ENCODE data around the gene LMF1. TPM values are rescaled to one million over a fixed set of nuclear protein-coding genes. Genes with fewer than 3 reads are reported as not detected.
"Not testable (repeated sequence)": the region's sequence is repeated elsewhere in the genome, so short reads cannot be mapped to it uniquely, and the experiment has no call there.

Gene LMF1
- total RNA-seq, 1 experiment from 2014 or later = 12.2 TPM

DNA sequence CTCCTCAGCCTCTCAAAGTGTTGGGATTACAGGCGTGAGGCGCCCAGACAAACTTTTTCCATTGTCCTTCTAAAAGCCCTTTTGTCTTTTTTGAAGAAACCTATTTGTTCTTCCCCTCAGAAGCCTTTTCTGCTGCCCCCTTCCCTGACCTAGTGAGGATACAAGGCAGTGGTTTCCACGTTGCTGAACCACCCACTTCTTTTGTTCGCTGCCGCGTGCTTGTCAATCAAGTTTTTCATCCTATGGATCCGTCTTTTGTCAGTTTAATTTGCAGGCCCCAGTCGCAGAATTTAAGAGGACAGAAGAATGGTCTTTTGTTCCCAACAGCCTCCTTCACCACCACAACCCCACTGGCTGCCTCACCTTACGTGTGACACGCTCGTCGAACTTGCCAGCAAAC lies 150.0 kb downstream of the LMF1 start:
- H3K27me3 ChIP-seq (ENCODE audit: low read length) = no peaks in the 10 kb centered on the region
- DNase-seq = no peak
- H3K79me2 ChIP-seq (ENCODE audit: low read length) = no peaks in the 10 kb centered on the region
- H3K4me1 ChIP-seq (ENCODE audit: low read length) = no peaks in the 10 kb centered on the region
- no peaks in the 10 kb centered on the region for H3K36me3 ChIP-seq (ENCODE audit: insufficient read depth, low read length)
- H3K9ac ChIP-seq (ENCODE audit: low read length) = no peak overlapping the region
- H3K9me3 ChIP-seq (ENCODE audit: low read length) = no peaks in the 10 kb centered on the region
- no peak overlapping the region for H3K27ac ChIP-seq (ENCODE audit: low read length)
- no peak overlapping the region for H2AFZ ChIP-seq (ENCODE audit: low read length)
- no peaks in the 10 kb centered on the region for H4K20me1 ChIP-seq (ENCODE audit: insufficient read depth, low read depth, low read length)
- H3K4me2 ChIP-seq (ENCODE audit: low read depth, low read length, poor library complexity, severe bottlenecking) = no peak overlapping the region
- no peak overlapping the region for H3K4me3 ChIP-seq (ENCODE audit: low read length)
- no peaks in the 10 kb centered on the region for H3K9me2 ChIP-seq (replicated peaks; ENCODE audit: insufficient read depth, low read length)

DNA sequence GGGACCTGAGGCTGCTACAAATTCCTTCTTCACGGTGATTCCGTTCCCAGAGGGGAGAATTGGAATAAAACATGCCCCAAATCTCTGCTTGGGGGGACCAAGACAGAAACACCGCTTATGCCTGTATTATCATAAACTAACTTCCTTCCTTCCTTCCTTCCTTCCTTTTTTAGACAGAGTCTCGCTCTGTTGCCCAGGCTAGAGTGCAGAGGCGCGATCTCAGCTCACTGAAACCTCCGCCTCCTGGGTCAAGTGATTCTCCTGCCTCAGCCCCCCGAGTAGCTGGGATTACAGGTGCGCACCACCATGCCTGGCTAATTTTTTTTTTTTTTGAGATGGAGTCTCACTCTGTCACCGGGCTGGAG lies 150.8 kb downstream of the LMF1 start:
- not testable (repeated sequence) for DNase-seq; H3K9me2 ChIP-seq (replicated peaks; ENCODE audit: insufficient read depth, low read length); H3K36me3 ChIP-seq (ENCODE audit: insufficient read depth, low read length); H3K27me3 ChIP-seq (ENCODE audit: low read length); H3K4me2 ChIP-seq (ENCODE audit: low read depth, low read length, poor library complexity, severe bottlenecking); H3K4me3 ChIP-seq (ENCODE audit: low read length); H3K9ac ChIP-seq (ENCODE audit: low read length); H3K4me1 ChIP-seq (ENCODE audit: low read length); H2AFZ ChIP-seq (ENCODE audit: low read length); H3K9me3 ChIP-seq (ENCODE audit: low read length); H3K27ac ChIP-seq (ENCODE audit: low read length); H4K20me1 ChIP-seq (ENCODE audit: insufficient read depth, low read depth, low read length); H3K79me2 ChIP-seq (ENCODE audit: low read length)

DNA sequence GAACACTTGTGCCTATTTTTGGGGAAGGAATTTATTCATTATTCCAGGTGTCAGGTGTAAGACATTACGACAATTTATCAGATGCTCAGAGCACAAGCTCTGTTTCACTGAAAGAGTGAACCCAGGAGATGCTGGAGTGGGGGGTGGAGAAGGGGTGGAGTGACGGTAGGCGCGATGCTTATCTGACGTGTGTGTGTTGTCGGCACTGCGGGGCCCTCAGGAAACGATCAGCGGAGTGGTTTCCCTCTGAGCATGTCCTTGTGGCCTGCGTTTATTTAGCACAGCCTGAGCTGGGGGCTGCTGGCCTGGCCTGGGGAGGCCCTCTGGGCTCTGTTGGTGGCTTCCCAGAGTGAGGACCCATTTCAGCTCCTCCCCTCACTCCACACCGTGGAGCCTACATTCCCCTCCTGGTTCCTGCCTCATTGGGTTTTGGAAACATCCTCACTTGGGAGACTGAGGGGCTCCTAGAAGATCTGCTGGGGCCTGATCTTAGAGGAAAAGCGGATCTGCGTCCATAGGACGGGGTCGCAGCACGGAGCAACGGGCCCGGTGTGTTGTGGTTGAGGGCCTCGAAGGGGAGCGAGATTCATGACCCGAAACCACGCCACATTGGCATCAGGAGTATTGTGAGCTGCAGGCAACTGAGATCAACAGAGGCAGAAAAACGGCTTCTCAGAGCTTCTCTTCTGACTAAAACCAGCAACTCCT lies 151.3 kb downstream of the LMF1 start:
- Histone ChIP-seq H3K4me3 (ENCODE audit: low read length) (no peak overlapping the region), H3K9ac (ENCODE audit: low read length) (no peak overlapping the region), H4K20me1 (ENCODE audit: insufficient read depth, low read depth, low read length) (no peaks in the 10 kb centered on the region), H2AFZ (ENCODE audit: low read length) (no peak overlapping the region), H3K36me3 (ENCODE audit: insufficient read depth, low read length) (no peaks in the 10 kb centered on the region), H3K9me3 (ENCODE audit: low read length) (no peaks in the 10 kb centered on the region), H3K27me3 (ENCODE audit: low read length) (no peaks in the 10 kb centered on the region), H3K4me1 (ENCODE audit: low read length) (no peaks in the 10 kb centered on the region), H3K27ac (ENCODE audit: low read length) (no peak overlapping the region), H3K9me2 (replicated peaks; ENCODE audit: insufficient read depth, low read length) (no peaks in the 10 kb centered on the region), H3K79me2 (ENCODE audit: low read length) (no peaks in the 10 kb centered on the region), H3K4me2 (ENCODE audit: low read depth, low read length, poor library complexity, severe bottlenecking) (no peak overlapping the region)
- DNase-seq = no peak

DNA sequence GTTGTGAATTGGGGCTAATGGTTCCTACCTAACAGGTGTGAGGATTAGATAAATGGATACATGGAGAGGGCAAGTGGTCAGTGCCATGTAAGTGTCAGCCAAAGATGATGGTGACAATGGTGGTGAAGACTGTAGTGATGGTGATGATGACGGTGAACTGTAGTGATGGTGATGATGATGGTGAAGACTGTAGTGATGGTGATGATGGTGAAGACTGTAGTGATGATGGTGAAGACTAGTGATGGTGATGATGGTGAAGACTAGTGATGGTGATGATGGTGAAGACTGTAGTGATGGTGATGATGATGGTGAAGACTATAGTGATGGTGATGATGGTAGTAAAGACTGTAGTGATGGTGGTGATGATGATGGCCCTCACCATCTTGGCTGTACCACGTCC lies 152.2 kb downstream of the LMF1 start:
- Histone ChIP-seq H3K4me3 (ENCODE audit: low read length) (no peak overlapping the region), H3K36me3 (ENCODE audit: insufficient read depth, low read length) (no peaks in the 10 kb centered on the region), H3K9me3 (ENCODE audit: low read length) (no peaks in the 10 kb centered on the region), H2AFZ (ENCODE audit: low read length) (no peak overlapping the region), H3K9ac (ENCODE audit: low read length) (no peak overlapping the region), H4K20me1 (ENCODE audit: insufficient read depth, low read depth, low read length) (no peaks in the 10 kb centered on the region), H3K9me2 (replicated peaks; ENCODE audit: insufficient read depth, low read length) (no peaks in the 10 kb centered on the region), H3K4me1 (ENCODE audit: low read length) (no peaks in the 10 kb centered on the region), H3K27ac (ENCODE audit: low read length) (no peak overlapping the region), H3K4me2 (ENCODE audit: low read depth, low read length, poor library complexity, severe bottlenecking) (no peak overlapping the region), H3K27me3 (ENCODE audit: low read length) (no peaks in the 10 kb centered on the region), H3K79me2 (ENCODE audit: low read length) (no peaks in the 10 kb centered on the region)
- DNase-seq = no peak

DNA sequence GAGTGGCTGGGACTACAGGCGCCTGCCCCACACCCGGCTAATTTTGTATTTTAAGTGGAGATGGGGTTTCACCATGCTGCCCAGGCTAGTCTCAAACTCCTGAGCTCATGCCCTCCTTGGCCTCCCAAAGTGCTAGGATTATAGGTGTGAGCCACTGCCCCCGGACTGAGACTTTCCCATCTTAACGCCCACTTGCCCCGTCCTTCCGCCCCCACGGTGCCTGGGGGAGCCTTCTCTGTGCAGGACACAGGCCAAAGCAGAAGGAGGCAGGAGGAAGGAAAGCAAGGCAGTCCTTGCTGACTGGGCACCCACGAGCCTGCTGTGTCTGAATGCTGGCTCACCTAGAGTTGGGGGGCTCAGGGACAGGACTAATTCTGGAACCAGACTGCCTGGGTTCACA lies 152.7 kb downstream of the LMF1 start:
- no peaks in the 10 kb centered on the region for H3K4me1 ChIP-seq (ENCODE audit: low read length)
- no peak overlapping the region for H2AFZ ChIP-seq (ENCODE audit: low read length)
- no peaks in the 10 kb centered on the region for H3K9me2 ChIP-seq (replicated peaks; ENCODE audit: insufficient read depth, low read length)
- no peak overlapping the region for H3K9ac ChIP-seq (ENCODE audit: low read length)
- H3K4me3 ChIP-seq (ENCODE audit: low read length) = no peak overlapping the region
- DNase-seq = no peak
- H3K4me2 ChIP-seq (ENCODE audit: low read depth, low read length, poor library complexity, severe bottlenecking) = no peak overlapping the region
- no peaks in the 10 kb centered on the region for H3K9me3 ChIP-seq (ENCODE audit: low read length)
- H3K79me2 ChIP-seq (ENCODE audit: low read length) = no peaks in the 10 kb centered on the region
- no peak overlapping the region for H3K27ac ChIP-seq (ENCODE audit: low read length)
- H3K36me3 ChIP-seq (ENCODE audit: insufficient read depth, low read length) = no peaks in the 10 kb centered on the region
- H3K27me3 ChIP-seq (ENCODE audit: low read length) = no peaks in the 10 kb centered on the region
- no peaks in the 10 kb centered on the region for H4K20me1 ChIP-seq (ENCODE audit: insufficient read depth, low read depth, low read length)

DNA sequence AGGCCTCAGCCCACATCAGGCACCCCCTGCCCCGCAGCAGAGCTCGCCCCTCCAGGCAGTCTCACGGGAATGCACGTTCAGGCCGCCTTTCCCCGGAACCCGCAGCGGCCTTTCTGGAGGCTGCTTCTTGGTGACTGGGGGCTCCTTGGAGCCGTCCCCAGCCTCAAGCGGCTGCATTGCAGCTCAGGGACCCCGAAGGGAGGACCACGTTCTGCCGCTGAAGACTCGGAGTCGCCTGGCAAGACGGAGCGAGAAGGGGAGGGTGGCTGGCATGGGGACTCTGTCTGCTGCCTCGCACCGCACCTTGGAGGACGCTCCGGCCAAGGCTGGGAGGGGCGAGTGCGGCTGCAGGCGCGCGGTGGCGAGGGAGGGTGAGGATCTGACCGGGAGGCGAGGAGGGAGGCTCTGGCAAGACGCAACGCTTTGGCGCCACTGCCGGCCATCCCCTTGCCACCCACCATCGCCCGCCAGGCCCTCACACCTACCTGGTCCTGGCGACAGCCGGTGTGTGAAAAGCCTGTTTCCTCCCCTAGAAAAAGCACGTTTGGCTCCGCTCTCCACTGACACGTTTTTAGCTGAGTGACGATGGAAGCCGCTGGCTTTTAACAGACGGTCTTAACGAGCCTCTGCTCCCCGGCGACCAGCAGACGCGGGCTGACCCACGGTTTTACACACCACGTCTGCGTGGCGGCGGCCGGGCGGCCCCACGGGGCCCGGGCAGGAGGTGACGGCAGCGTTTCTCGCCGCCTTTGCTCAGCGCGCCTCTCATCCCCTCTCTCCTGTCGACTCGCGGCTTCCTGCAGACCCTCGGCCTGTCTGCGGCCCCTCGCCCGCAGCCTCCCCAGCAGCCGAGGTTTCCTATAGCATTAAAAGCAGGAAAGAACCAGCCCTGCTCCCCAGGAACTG lies 153.5 kb downstream of the LMF1 start:
- Histone ChIP-seq H3K4me2 (ENCODE audit: low read depth, low read length, poor library complexity, severe bottlenecking) (no peak overlapping the region), H3K27me3 (ENCODE audit: low read length) (no peaks in the 10 kb centered on the region), H3K27ac (ENCODE audit: low read length) (no peak overlapping the region), H3K4me1 (ENCODE audit: low read length) (no peaks in the 10 kb centered on the region), H4K20me1 (ENCODE audit: insufficient read depth, low read depth, low read length) (no peaks in the 10 kb centered on the region), H3K79me2 (ENCODE audit: low read length) (no peaks in the 10 kb centered on the region), H3K36me3 (ENCODE audit: insufficient read depth, low read length) (no peaks in the 10 kb centered on the region), H3K4me3 (ENCODE audit: low read length) (no peak overlapping the region), H2AFZ (ENCODE audit: low read length) (no peak overlapping the region), H3K9me3 (ENCODE audit: low read length) (no peaks in the 10 kb centered on the region), H3K9ac (ENCODE audit: low read length) (no peak overlapping the region), H3K9me2 (replicated peaks; ENCODE audit: insufficient read depth, low read length) (no peaks in the 10 kb centered on the region)
- no peak for DNase-seq

DNA sequence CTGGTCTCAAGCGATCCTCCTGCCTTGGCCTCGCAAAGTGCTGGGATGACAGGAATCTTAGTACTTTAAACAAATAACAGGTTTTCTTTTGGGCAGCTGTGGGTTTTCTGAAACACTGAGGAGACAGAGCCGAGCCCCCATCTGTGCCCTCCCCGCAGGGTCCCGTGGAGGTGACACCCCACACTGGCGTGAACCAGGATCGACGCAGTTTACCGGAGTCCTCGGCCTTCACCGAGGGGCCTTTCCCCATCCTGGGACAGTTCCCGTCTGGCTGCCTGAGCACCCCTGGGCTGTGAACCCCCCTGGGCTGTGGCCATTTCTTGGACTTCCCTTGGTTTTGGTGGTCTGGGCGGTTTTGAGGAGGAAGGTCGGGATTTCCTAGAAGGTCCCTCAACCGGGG lies 154.9 kb downstream of the LMF1 start:
- no peaks in the 10 kb centered on the region for H3K79me2 ChIP-seq (ENCODE audit: low read length)
- no peaks in the 10 kb centered on the region for H3K9me3 ChIP-seq (ENCODE audit: low read length)
- no peaks in the 10 kb centered on the region for H3K36me3 ChIP-seq (ENCODE audit: insufficient read depth, low read length)
- no peak overlapping the region for H3K4me2 ChIP-seq (ENCODE audit: low read depth, low read length, poor library complexity, severe bottlenecking)
- no peaks in the 10 kb centered on the region for H4K20me1 ChIP-seq (ENCODE audit: insufficient read depth, low read depth, low read length)
- no peak for DNase-seq
- no peaks in the 10 kb centered on the region for H3K9me2 ChIP-seq (replicated peaks; ENCODE audit: insufficient read depth, low read length)
- H3K4me3 ChIP-seq (ENCODE audit: low read length) = no peak overlapping the region
- no peak overlapping the region for H3K9ac ChIP-seq (ENCODE audit: low read length)
- H3K27ac ChIP-seq (ENCODE audit: low read length) = no peak overlapping the region
- H3K4me1 ChIP-seq (ENCODE audit: low read length) = peaks cover 3% of the 10 kb centered on the region; the same call in 1 of the 2 replicates
- H2AFZ ChIP-seq (ENCODE audit: low read length) = no peak overlapping the region
- H3K27me3 ChIP-seq (ENCODE audit: low read length) = no peaks in the 10 kb centered on the region

DNA sequence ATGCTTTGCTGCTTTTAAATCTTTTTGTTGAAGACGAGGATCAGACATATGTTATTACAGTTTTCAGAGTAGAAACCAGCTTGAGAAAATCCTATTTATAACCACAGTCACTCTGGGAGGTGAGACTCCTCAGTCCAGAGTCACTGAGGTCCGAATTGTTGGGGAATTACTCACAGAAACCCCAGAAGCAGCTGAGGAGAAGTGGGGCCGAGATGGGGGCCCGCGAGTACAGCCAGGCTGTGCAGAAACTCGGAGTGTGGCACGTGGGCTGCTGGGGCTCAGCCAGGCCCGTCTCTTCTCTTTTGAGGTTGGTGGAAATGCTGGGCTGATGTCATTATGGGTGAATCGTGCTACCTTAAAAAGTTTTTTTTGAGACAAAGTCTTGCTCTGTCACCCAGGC lies 155.8 kb downstream of the LMF1 start:
- Histone ChIP-seq H3K9me2 (replicated peaks; ENCODE audit: insufficient read depth, low read length) (no peaks in the 10 kb centered on the region), H3K79me2 (ENCODE audit: low read length) (no peaks in the 10 kb centered on the region), H3K4me1 (ENCODE audit: low read length) (peaks cover 3% of the 10 kb centered on the region; the same call in 1 of the 2 replicates), H3K36me3 (ENCODE audit: insufficient read depth, low read length) (no peaks in the 10 kb centered on the region), H2AFZ (ENCODE audit: low read length) (no peak overlapping the region), H4K20me1 (ENCODE audit: insufficient read depth, low read depth, low read length) (no peaks in the 10 kb centered on the region), H3K4me2 (ENCODE audit: low read depth, low read length, poor library complexity, severe bottlenecking) (no peak overlapping the region), H3K4me3 (ENCODE audit: low read length) (no peak overlapping the region), H3K9me3 (ENCODE audit: low read length) (no peaks in the 10 kb centered on the region), H3K27ac (ENCODE audit: low read length) (no peak overlapping the region), H3K9ac (ENCODE audit: low read length) (no peak overlapping the region), H3K27me3 (ENCODE audit: low read length) (no peaks in the 10 kb centered on the region)
- DNase-seq = no peak
